Thyroid gland (tissue), 4 donors: ENCODE results near the gene LDLRAD3. TPM values are rescaled to one million over a fixed set of nuclear protein-coding genes. Genes with fewer than 3 reads are reported as not detected.
"Not testable (repeated sequence)": the region's sequence is repeated elsewhere in the genome, so short reads cannot be mapped to it uniquely, and the experiment has no call there.

Source experiments
- DNase-seq, 2 donors: peaks; one replicate each; pipeline ENCODE4 v3.0.0-alpha.2; 2019
- H3K27ac ChIP-seq, 3 donors: fragments of 200-600 bp; sonication (generic); 1 replicate in 2 of 3; 2 replicates in 1 of 3; pipeline ENCODE4 v1.5.1; 2016 to 2019; ENCODE audit warnings: mild to moderate bottlenecking in 1 of 3, moderate library complexity in 1 of 3
- H3K27me3 ChIP-seq: fragments of 200-600 bp; sonication (generic); one replicate; pipeline ENCODE4 v1.5.1; 2019
- H3K36me3 ChIP-seq, 2 donors: fragments of 200-600 bp; sonication (generic); one replicate each; pipeline ENCODE4 v1.5.1; 2016 to 2019
- H3K4me1 ChIP-seq, 2 donors: fragments of 200-600 bp; sonication (generic); one replicate each; pipeline ENCODE4 v1.5.1; 2017 to 2019
- H3K4me3 ChIP-seq, 3 donors: fragments of 200-600 bp; sonication (generic); replicated peaks in 1 of 3; 1 replicate in 2 of 3; 2 replicates in 1 of 3; pipeline ENCODE4 v1.5.1; 2016; ENCODE audit warnings: mild to moderate bottlenecking in 1 of 3
- H3K9me3 ChIP-seq: fragments of 200-600 bp; sonication (generic); one replicate; pipeline ENCODE4 v1.5.1; 2017
- POLR2A ChIP-seq, 2 donors: fragments of 450-650 bp; IDR thresholded peaks; one replicate each; pipeline ENCODE4 v1.6.1; 2017; ENCODE audit warnings: antibody characterized with exemption in 2 of 2, mild to moderate bottlenecking in 2 of 2, moderate library complexity in 1 of 2
- whole genome bisulfite sequencing, 2 donors: methylation state at CpG; one replicate each; pipeline ENCODE4 v1.1.5; 2017; 5-methylcytosine and 5-hydroxymethylcytosine counted together
- intact Hi-C: fragments of 100-400 bp; cut with DNase I; formaldehyde crosslinking; loops from one replicate; pipeline ENCODE4 v1.15.1; 2023
- total RNA-seq, 4 donors: library from RNA; depleted of rRNA; stranded (reverse); fragments of >200 nt; gene quantifications; one replicate each; pipeline ENCODE4 v1.2.3, GENCODE V29; 2016
- TF ChIP-seq, protein P1 (sequence below), 6 experiments: fragments of 200-600 bp in 3 of 6; fragments of 450-650 bp in 3 of 6; sonication (generic) in 3 of 6; IDR thresholded peaks; one replicate each; pipeline ENCODE4 v1.5.1; 2016 to 2019; ENCODE audit warnings: antibody characterized with exemption in 6 of 6, mild to moderate bottlenecking in 2 of 6, inconsistent platforms in 1 of 6, moderate library complexity in 1 of 6

LDLRAD3 gene
- total RNA-seq, 4 donors from 2014 or later = 3.6 to 9.3 (median 6.2) TPM

DNA sequence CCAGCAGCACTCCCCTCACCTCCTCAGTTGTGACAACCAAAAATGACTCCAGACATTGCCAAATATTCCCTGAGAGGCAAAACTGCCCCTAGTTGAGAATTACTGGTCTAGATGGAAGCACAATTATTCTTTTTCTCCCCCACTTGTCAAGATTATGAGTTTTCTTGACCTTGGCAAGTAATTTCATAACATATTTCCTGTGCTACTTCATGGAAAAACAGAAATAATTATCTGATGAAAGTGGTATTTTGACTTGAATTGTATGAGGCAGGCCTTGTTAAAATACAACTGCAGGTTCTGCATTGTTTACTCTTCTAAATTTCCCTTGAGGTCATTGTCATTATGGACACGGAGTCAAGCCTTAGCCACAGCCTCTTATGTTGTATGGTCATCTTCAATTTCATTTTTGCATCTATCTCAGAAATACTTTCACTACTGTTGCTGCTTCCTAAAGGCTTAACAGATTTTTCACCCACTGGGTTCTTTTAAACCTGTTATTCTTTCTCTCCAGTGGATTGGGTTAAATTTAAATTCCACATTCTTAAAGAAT, 32.2 kb upstream of the LDLRAD3 start:
- Histone ChIP-seq H3K9me3 (no peaks in the 10 kb centered on the region), H3K4me3 (no peak overlapping the region), H3K27me3 (no peaks in the 10 kb centered on the region), H3K4me1 (no peaks in the 10 kb centered on the region), H3K27ac (no peak overlapping the region), H3K36me3 (no peaks in the 10 kb centered on the region)
- DNase-seq = no peak
- no peak for TF ChIP-seq POLR2A (IDR thresholded peaks at IDR 0.05)
- TF ChIP-seq, protein P1, sequence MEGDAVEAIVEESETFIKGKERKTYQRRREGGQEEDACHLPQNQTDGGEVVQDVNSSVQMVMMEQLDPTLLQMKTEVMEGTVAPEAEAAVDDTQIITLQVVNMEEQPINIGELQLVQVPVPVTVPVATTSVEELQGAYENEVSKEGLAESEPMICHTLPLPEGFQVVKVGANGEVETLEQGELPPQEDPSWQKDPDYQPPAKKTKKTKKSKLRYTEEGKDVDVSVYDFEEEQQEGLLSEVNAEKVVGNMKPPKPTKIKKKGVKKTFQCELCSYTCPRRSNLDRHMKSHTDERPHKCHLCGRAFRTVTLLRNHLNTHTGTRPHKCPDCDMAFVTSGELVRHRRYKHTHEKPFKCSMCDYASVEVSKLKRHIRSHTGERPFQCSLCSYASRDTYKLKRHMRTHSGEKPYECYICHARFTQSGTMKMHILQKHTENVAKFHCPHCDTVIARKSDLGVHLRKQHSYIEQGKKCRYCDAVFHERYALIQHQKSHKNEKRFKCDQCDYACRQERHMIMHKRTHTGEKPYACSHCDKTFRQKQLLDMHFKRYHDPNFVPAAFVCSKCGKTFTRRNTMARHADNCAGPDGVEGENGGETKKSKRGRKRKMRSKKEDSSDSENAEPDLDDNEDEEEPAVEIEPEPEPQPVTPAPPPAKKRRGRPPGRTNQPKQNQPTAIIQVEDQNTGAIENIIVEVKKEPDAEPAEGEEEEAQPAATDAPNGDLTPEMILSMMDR (IDR thresholded peaks at IDR 0.05) = no peak
- 36 to 56% methylated on average over 1 of the region's 1 CpG for WGBS, 2 donors
- intact Hi-C loops = no loop called here

DNA sequence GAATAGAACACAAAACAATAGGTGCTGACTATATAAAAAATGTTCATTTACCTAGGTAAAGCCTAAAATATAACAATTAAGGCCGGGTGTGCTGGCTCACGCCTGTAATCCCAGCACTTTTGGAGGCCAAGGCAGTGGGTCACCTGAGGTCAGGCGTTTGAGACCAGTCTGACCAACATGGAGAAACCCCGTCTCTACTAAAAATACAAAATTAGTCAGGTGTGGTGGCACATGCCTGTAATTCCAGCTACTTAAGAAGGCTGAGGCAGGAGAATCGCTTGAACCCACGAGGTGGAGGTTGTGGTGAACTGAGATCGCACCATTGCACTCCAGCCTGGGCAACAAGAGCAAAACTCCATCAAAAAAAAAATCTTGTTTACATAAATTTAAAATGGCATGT, 31.4 kb upstream of the LDLRAD3 start:
- whole genome bisulfite sequencing, 2 donors = 62 to 66% methylated on average over 7 of the region's 7 CpGs
- H3K36me3 ChIP-seq, intact Hi-C loops, H3K4me3 ChIP-seq, DNase-seq, H3K27ac ChIP-seq, H3K27me3 ChIP-seq, H3K9me3 ChIP-seq, H3K4me1 ChIP-seq: not testable (repeated sequence)

DNA sequence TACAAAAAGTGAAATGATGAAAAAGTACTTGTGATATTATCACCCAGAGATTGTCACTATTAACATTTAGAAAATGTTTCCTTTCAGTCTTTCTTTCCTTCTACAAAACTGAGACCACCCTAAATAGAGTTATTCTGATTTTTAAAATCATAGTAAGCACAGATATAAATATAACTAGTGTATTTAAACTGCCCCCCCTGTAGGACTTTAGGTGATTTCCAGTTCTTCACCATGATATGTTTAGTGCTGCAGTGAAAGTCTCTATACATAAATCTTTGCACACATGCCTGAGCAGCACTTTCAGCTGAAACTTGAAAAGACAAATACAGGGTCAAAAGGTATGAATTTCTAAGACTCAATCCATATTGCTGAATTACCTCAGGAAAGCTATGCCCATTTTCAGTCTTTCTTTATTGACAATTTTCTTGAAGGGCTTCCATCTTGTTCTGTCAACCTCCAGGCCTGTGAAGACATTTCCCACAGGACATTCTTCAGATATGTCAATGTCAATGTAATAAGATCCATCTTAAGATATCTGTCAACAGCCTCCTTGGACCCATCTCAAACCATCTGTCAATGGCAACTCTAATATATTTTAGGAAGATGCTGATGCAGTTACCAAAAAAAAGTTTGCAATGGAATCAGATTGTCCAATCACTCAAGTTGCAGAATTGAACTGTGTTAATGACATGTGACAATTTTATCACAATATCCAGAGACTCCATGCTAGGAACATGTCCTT, 30.8 kb upstream of the LDLRAD3 start:
- Histone ChIP-seq H3K36me3 (no peaks in the 10 kb centered on the region), H3K27me3 (no peaks in the 10 kb centered on the region), H3K9me3 (no peaks in the 10 kb centered on the region), H3K4me1 (no peaks in the 10 kb centered on the region), H3K4me3 (no peak overlapping the region), H3K27ac (no peak overlapping the region)
- intact Hi-C loops = no loop called here
- DNase-seq = no peak
- TF ChIP-seq POLR2A (IDR thresholded peaks at IDR 0.05) = no peak
- TF ChIP-seq, protein P1 (IDR thresholded peaks at IDR 0.05) = no peak

DNA sequence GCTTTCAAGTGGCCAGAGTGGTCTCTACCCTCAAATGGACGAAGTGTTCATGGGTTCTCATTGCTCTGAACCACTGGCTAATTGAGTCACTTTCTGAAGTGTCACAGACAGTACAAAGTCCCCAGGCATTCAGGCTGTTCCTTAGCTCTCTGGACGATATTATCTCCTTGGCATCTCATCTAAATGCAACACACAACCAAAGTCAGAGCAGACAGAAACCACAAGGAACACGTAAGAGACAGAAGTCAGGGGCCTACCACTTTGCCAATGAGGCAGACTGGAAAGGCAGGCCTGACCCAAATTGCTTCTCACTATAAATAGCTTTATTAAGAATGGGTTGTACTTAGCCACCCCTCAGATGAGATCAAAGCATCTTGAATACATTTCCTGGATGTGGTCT, 29.0 kb upstream of the LDLRAD3 start:
- no peak for DNase-seq
- Histone ChIP-seq H3K9me3 (no peaks in the 10 kb centered on the region), H3K36me3 (no peaks in the 10 kb centered on the region), H3K4me3 (no peak overlapping the region), H3K27ac (no peak overlapping the region), H3K4me1 (no peaks in the 10 kb centered on the region), H3K27me3 (no peaks in the 10 kb centered on the region)
- 70 to 84% methylated on average over 3 of the region's 3 CpGs for WGBS, 2 donors
- intact Hi-C loops = no loop called here
- TF ChIP-seq, protein P1 (IDR thresholded peaks at IDR 0.05) = no peak
- no peak for TF ChIP-seq POLR2A (IDR thresholded peaks at IDR 0.05)

DNA sequence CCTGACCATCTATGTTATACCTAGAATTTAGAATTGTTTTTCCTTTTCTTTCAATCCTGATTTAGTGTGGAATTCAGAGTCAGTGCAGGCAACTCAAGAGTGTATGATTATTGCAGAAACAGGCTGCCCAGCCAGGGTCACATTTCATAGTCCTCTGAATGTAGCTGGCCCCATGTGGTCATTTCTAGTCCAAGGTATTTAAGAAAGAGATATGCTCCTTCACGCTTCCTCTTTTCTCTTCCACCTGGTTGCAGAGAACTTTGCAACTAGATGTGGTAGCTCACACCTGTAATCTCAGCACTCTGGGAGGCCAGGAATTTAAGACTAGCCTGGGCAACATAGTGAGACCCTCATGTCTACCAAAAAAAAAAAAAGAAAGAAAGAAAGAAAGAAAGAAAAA, 27.6 kb upstream of the LDLRAD3 start:
- intact Hi-C loops = no loop called here
- no peaks in the 10 kb centered on the region for H3K4me1 ChIP-seq
- H3K4me3 ChIP-seq = no peak overlapping the region
- H3K27ac ChIP-seq = no peak overlapping the region
- no peak for DNase-seq
- H3K27me3 ChIP-seq = no peaks in the 10 kb centered on the region
- no peaks in the 10 kb centered on the region for H3K36me3 ChIP-seq
- H3K9me3 ChIP-seq = no peaks in the 10 kb centered on the region
- TF ChIP-seq, protein P1 (IDR thresholded peaks at IDR 0.05) = no peak
- TF ChIP-seq POLR2A (IDR thresholded peaks at IDR 0.05) = no peak
- 83 to 94% methylated on average over 1 of the region's 1 CpG for WGBS, 2 donors
